Stimulated activated CD8-positive, alpha-beta memory T cell treated with anti-CD3 and anti-CD28 coated beads, Interleukin-4, amount 100 ng/mL, for 24 hours (primary cell): ENCODE data around the gene ITIH2.

Experiments
- DNase-seq: peaks from one replicate; pipeline ENCODE4 v3.0.0-alpha.2; 2020; ENCODE audit warnings: low read depth

Gene ITIH2

GRCh38 chr10:7795605-7796004, 92.5 kb downstream of the ITIH2 start:
- no peak for DNase-seq

- DNase-seq: no peak
These were observed 94.5 kb downstream of the ITIH2 start for GRCh38 chr10:7797582-7797981.
